Raji (cell line): Measurements from ENCODE around the gene FADS2.

Source experiments
- POLR2A ChIP-seq: IDR thresholded peaks from 2 replicates; pipeline ENCODE4 v1.6.1; 2011; ENCODE audit warnings: low read depth, low read length, control low read depth; ENCODE audit not compliant: insufficient read depth

The FADS2 gene

GRCh38 chr11:61847914-61848581 is 19.9 kb downstream of the FADS2 start:
- no peak for TF ChIP-seq POLR2A

- TF ChIP-seq POLR2A = no peak
Measured at GRCh38 chr11:61848631-61849030, 20.5 kb downstream of the FADS2 start.

GRCh38 chr11:61850687-61851086 is 22.6 kb downstream of the FADS2 start:
- TF ChIP-seq POLR2A = no peak

- no peak for TF ChIP-seq POLR2A
Measured at GRCh38 chr11:61851113-61851899, 23.2 kb downstream of the FADS2 start.

GRCh38 chr11:61851900-61852295 is 23.8 kb downstream of the FADS2 start:
- no peak for TF ChIP-seq POLR2A

- TF ChIP-seq POLR2A = no peak
Measured at GRCh38 chr11:61853698-61854169, 25.6 kb downstream of the FADS2 start.

GRCh38 chr11:61854206-61854895 is 26.3 kb downstream of the FADS2 start:
- TF ChIP-seq POLR2A = no peak

- no peak for TF ChIP-seq POLR2A
Measured at GRCh38 chr11:61854966-61855714, 27.0 kb downstream of the FADS2 start.

- no peak for TF ChIP-seq POLR2A
Measured at GRCh38 chr11:61855939-61856680, 28.0 kb downstream of the FADS2 start.

GRCh38 chr11:61860054-61860903 is 32.2 kb downstream of the FADS2 start:
- TF ChIP-seq POLR2A = no peak

- no peak for TF ChIP-seq POLR2A
Measured at GRCh38 chr11:61861634-61862033, 33.5 kb downstream of the FADS2 start.

GRCh38 chr11:61862714-61863547 is 34.8 kb downstream of the FADS2 start:
- TF ChIP-seq POLR2A = no peak
